Fibroblast of lung (primary cell): ENCODE results near the gene BCAS3.

ENCODE experiments used
- EZH2 ChIP-seq: IDR thresholded peaks from 2 replicates; pipeline ENCODE4 v1.5.1; 2012; ENCODE audit warnings: low read length, control low read depth, mild to moderate bottlenecking; ENCODE audit errors: missing control alignments
- TF ChIP-seq, protein P1 (sequence below), 2 donors: IDR thresholded peaks in 1 of 2; conservative IDR thresholded peaks in 1 of 2; 1 replicate in 1 of 2; 2 replicates in 1 of 2; pipeline ENCODE4 v1.5.1; 2011 to 2012; ENCODE audit warnings: low read length in 2 of 2, control low read depth in 1 of 2, inconsistent platforms in 1 of 2, low read depth in 1 of 2, mild to moderate bottlenecking in 1 of 2

DNA sequence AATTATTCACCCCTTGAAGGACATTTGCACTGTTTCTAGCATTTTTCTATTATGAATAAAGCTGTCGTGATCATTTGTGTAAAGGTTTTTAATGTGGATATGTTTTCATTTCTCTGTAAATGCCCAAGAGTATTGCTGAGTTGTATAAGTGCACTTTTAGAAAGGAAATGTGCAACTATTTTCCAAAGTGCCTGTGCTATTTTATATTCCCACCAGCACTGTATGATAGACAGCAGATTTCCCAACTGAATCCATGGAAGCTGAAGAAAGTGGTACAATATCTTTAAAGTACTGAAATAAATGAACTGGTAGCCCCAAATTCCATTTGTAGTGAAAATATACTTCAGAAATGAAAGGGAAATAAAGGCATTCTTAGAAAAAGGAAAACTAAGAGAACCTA, 238.4 kb downstream of the BCAS3 start:
- TF ChIP-seq, protein P1, sequence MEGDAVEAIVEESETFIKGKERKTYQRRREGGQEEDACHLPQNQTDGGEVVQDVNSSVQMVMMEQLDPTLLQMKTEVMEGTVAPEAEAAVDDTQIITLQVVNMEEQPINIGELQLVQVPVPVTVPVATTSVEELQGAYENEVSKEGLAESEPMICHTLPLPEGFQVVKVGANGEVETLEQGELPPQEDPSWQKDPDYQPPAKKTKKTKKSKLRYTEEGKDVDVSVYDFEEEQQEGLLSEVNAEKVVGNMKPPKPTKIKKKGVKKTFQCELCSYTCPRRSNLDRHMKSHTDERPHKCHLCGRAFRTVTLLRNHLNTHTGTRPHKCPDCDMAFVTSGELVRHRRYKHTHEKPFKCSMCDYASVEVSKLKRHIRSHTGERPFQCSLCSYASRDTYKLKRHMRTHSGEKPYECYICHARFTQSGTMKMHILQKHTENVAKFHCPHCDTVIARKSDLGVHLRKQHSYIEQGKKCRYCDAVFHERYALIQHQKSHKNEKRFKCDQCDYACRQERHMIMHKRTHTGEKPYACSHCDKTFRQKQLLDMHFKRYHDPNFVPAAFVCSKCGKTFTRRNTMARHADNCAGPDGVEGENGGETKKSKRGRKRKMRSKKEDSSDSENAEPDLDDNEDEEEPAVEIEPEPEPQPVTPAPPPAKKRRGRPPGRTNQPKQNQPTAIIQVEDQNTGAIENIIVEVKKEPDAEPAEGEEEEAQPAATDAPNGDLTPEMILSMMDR (conservative IDR thresholded peaks at IDR 0.05 in 1 of 2, IDR thresholded peaks at IDR 0.05 in 1 of 2; ENCODE audit: low read depth in 1 of 2, low read length in 2 of 2), result no peak
- no peak for TF ChIP-seq EZH2
